ENCODE results near the gene AHNAK2.
"Not testable (repeated sequence)": the region's sequence is repeated elsewhere in the genome, so short reads cannot be mapped to it uniquely, and the experiment has no call there.

Gene AHNAK2

GRCh38 chr14:104971447-104972240 lies 6.5 kb downstream of the AHNAK2 start:
- no peak for DNase-seq

- no peak for DNase-seq
Observed at GRCh38 chr14:104970231-104971068, 7.7 kb downstream of the AHNAK2 start.

DNA sequence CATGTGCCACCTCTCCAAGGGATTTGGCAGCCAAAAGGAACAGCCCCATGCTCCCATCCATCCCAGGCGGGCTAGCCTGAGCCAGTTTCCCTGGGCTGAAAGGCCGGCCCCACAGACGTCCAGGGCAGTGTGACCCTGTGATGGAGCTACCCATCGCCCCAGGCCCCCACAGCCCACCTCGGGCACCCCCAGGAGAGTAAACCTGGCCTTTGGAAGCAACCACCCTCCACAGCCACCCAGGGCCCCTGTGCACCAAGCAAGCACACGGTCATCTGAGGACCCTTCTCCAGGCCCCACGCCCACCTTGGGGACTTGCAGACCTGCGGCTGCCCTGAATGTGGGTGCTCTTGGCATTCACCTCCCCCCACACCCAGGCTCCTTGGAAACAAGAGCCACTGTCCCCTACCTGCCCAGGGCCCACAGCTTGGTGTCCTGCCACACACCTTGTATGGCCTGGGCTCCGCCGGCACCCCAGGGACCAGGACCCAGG lies 8.4 kb downstream of the AHNAK2 start:
- DNase-seq = no peak

- no peak for DNase-seq
Observed at GRCh38 chr14:104968541-104969401, 9.4 kb downstream of the AHNAK2 start.

- no peak for DNase-seq
Observed at GRCh38 chr14:104968153-104968527, 10.0 kb downstream of the AHNAK2 start.

GRCh38 chr14:104967386-104968152 lies 10.6 kb downstream of the AHNAK2 start:
- DNase-seq = no peak

DNA sequence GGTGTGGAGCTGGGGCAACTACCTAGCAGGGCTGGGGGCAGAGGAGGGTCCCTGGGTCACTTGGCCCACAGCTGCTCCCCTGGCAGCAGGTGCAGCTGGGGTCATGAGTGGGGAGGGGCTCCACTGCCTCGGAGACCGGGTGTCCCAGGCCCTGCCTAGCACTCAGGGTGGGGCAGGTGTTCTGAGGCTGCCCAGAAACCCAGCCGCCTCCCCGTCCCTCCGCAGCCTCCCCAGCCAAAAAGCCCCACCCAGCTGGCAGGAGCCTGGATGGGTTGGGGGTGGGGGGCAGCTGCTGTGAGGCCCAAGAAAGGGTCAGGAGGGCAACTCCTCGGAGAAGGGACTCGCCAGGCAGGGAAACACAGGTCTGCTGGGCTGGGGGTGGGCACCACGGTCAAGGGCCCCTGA lies 11.2 kb downstream of the AHNAK2 start:
- no peak for DNase-seq

GRCh38 chr14:104966261-104966865 lies 11.8 kb downstream of the AHNAK2 start:
- no peak for DNase-seq

DNA sequence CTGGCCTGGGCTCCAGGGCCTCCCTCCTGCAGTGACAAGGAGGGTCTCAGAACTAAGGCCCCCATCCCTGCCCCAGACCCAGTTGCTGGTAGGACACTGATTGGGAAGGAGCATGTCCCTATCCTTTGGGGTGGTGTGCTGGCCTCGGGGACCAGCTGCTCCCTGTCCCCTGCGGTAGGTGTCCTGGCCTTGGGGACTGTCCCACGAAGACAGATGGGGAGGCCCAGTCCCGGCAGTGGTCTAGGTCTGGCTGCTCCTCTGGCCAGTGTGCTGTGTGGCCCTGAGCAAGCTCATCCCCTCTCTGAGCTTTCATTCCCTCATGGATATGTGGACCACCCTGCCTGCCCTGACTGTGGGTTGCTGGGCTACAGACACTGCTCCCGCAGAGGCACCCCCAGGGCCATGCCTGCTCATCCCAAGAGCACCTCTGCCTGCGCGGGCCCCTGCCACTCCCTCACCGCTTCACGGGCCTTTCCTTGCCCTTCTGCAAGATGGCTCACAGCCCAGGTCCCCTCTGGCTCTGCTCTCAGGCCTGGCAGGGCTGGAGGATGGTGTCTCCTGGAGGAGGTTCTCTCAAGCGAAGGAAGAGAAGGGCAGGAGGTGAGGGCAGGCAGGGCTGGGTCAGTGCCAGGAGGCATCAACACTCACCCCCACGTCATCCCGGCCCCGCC lies 12.5 kb downstream of the AHNAK2 start:
- DNase-seq = no peak

GRCh38 chr14:104964546-104964945 lies 13.6 kb downstream of the AHNAK2 start:
- no peak for DNase-seq

DNA sequence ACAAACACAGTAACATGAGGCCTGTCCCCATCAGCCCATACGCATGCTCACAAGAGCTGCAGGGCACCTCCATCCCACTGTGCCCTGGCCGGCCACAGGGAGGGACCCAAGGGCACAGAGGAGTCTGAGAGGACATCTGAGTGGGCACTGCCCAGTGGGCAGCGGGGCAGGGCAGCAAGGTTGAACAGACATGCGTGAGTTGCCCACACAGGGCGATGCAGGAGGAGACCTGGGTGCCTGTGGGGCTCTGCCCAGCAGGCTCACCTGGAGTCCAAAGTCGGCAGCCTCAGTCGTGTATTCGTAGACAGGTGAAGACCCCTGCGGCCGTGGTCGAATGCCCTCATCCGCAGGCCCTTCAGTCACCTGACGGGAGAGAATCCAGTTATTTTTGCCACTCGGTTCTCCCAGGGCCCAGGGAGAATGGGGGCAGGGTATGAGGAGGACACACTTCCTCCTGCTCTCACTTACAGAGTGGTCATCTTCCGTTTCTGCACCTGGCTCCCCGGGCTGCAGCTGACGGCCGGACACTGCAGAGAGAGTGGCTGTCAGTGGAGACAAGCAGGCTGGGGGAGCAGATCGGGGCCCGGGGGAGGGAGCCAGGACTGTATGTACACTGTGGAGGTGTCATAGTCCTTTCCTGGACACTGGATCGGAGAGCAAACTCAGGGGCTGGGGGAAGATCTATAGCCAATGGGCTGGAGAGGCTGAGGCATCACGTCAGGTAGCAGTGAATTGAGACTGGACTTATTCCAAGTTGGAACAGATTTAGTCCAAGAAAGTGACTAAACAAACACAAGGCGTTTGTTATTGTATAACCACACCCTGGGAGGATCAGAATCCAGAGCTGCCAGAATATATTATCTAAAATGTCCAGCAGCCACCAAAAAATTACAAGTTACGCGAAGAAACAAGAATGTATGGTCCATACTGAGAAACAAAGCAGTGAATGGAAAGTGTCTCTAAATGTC lies 20.7 kb downstream of the AHNAK2 start:
- no peak for DNase-seq

DNA sequence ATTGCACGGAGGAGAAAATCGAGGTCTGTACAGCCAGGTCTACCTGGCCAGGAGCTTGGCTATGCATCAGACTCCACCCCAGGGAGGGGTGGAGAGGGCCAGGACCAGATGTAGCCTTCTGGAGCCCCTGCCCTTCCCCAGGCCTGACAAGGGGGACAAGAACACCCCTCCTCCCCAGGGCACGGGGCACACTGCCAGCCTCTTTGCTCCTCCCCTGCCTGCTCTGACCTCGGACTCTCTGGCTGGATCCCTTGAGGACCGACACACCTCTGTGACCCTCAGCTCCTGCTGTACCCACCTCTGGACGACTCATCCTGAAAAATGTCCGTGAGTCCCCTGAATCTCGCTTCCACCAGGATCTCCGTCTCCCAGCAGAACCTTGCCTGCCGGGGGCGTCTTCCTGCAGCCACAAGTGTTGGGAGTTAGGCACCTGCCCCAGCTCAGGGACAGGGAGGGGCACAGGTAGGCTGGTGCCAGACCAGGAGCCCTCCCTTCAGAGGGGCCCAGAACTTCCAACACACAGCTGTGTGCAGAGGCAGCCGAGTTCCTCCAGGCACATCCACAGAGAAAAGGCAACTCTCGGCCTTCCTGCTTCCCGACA lies 21.8 kb downstream of the AHNAK2 start:
- no peak for DNase-seq

- DNase-seq = no peak
Observed at GRCh38 chr14:104955396-104955770, 22.8 kb downstream of the AHNAK2 start.

DNA sequence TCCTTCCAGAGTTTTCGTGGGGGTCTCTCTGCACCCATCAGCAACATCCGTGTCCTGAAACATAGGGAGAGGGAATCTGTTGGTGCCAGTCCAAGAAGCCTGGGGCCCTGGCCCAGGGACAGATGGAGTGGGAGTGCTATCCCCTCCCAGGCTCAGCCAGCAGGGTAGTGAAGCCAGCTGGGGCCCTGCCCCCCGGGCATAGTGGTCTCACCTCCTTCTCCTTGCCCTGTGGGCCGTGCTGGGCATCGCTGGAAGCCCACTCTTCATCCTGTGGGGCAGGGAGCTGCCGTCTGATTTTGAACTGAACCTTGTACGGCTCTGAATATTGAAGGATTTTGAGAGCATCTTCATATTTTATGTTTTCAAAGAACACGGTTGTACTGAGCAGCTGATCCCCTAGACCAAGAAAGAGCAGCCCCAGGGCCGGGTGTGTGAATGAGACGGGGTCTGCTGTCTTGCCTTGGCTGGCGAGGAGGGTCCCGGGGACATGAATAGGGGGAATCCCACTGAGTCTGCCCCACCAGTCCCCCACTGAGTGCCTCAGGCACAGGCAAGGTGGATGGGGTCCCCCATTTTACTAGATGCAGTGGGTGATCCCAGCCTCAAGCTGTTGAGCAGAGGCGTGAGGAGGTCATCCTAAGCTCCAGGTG lies 23.3 kb downstream of the AHNAK2 start:
- no peak for DNase-seq

DNA sequence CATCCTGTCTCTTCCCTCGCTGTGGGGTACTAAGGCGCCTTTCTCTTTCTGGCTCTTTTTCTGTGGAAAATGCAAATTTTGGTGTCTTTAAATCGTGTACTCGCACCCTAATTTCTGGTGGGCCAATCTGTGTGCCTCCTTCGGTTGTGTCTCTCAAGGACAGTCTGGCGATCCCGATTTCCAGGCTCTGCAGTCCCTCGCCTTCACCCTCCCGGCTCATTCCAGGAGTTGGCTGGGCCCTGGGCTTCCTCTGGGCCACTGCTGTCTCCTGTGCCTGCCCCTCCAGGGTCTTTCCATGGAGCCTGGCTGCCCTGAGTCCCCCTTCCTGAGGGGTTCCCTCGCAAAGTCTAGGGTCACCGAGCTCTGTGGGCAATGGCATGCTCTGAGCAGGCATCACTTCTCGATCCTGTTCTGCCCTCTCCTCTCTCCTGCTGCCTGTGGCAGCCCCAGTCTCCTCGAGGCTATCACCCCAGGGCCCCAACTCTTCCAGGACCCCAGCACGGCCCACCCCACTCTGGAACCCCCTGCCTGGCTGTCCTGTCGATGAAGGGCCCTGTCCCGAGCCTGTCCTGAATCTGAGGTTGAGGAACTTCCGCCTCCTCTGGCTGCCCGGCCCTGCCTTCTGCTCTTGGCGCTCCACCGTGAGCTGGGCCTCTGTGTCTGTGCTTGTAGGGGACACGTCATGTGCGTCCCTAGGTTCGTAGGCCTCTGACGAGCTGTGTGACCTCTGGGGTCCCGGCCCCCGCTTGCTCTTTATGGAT lies 24.1 kb downstream of the AHNAK2 start:
- no peak for DNase-seq

DNA sequence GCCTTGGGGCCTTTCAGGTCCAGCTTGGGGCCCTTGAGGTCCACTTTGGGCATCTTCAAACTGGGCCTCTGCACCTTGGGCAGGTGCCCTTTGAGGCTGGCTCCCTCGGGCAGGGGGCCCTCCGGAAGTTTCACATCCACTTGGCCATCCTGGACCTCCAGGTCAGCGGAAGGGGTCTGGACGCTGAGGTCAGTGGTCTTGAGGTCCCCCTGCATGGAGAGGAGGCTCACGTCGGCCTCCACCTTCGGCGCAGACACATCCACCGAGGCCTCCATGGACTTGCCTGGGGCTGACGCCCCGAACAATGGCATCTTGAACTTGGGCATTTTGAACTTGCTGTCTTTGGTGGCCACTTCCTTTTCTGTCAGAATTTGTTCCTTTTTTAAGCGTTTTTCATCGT lies 25.1 kb downstream of the AHNAK2 start:
- no peak for DNase-seq

DNA sequence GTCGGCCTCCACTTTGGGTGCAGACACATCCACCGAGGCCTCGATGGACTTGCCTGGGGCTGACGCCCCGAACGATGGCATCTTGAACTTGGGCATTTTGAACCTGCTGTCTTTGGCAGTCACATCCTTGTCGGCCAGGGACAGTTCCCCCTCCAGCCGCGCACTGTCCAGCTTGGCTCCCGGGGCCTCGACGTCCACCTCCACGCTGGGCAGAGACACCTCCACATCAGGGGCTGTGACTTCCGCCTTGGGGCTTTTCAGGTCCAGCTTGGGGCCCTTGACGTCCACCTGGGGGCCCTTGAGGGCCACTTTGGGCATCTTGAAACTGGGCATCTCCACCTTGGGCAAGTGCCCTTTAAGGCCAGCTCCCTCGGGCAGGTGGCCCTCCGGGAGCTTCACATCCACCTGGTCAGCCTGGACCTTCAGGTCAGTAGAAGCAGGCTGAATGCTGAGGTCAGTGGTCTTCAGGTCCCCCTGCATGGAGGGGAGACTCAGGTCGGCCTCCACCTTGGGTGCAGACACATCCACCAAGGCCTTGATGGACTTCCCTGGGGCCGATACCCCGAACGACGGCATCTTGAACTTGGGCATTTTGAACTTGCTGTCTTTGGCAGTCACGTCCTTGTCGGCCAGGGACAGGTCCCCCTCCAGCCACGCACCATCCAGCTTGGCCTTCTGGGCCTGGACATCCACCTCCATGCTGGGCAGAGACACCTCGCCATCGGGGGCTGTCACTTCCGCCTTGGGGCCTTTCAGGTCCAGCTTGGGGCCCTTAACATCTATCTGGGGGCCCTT lies 26.1 kb downstream of the AHNAK2 start:
- not testable (repeated sequence) for DNase-seq

Measured in NCI-H2227 treated with DMSO at 0.1 percent for 48 hours (cell line).